Esophagus squamous epithelium (tissue), 4 donors: ENCODE results near the gene TRABD2B.

Source experiments
- POLR2A ChIP-seq, 4 donors: fragments of 450-650 bp; IDR thresholded peaks; one replicate each; pipeline ENCODE4 v1.6.1; 2017; ENCODE audit warnings: antibody characterized with exemption in 4 of 4, mild to moderate bottlenecking in 4 of 4, moderate library complexity in 3 of 4
- TF ChIP-seq, protein P1 (sequence below), 6 experiments: fragments of 450-650 bp in 4 of 6; fragments of 200-600 bp in 2 of 6; sonication (generic) in 2 of 6; IDR thresholded peaks; one replicate each; pipeline ENCODE4 v1.5.1; 2016 to 2019; ENCODE audit warnings: antibody characterized with exemption in 6 of 6, mild to moderate bottlenecking in 4 of 6, moderate library complexity in 4 of 6

DNA sequence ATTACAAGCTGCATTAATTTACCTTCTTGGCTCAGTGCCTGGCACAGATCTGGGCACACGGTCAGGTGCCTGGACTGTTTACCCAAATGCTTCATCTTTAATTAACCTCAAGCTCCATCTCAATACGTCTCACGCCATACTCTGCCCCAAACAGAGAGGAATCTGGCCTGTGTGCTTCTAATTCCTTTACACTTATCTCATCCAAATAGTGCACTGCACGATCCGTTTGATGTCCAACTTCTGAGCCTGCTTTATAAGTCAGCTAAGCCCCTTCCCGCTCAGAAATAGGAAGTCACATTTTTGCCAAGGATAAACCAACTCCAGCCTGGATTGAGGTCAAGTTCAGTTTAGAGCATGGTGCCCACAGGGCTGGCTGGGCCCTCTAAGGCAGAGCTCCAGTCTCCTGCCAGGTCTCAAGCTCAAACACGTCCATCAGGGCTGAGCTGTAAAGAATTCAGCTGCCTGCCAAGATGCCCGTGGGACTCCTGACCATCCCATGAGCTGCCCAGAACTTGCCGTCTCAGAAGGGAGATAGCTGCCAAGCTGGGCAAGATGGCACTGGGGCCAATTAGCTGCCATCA is 233.5 kb downstream of the TRABD2B start:
- TF ChIP-seq, protein P1, sequence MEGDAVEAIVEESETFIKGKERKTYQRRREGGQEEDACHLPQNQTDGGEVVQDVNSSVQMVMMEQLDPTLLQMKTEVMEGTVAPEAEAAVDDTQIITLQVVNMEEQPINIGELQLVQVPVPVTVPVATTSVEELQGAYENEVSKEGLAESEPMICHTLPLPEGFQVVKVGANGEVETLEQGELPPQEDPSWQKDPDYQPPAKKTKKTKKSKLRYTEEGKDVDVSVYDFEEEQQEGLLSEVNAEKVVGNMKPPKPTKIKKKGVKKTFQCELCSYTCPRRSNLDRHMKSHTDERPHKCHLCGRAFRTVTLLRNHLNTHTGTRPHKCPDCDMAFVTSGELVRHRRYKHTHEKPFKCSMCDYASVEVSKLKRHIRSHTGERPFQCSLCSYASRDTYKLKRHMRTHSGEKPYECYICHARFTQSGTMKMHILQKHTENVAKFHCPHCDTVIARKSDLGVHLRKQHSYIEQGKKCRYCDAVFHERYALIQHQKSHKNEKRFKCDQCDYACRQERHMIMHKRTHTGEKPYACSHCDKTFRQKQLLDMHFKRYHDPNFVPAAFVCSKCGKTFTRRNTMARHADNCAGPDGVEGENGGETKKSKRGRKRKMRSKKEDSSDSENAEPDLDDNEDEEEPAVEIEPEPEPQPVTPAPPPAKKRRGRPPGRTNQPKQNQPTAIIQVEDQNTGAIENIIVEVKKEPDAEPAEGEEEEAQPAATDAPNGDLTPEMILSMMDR (IDR thresholded peaks at IDR 0.05), result no peak
- TF ChIP-seq POLR2A (IDR thresholded peaks at IDR 0.05), result no peak
